Chondrocyte (in vitro differentiated cells): ENCODE measurements around the gene RNF40. TPM values are rescaled to one million over a fixed set of nuclear protein-coding genes. Genes with fewer than 3 reads are reported as not detected.

Experiments used
- DNase-seq: peaks from one replicate; pipeline ENCODE4 v3.0.0; 2021; ENCODE audit warnings: mixed read lengths, low spot score
- H3K27ac Mint-ChIP-seq: one replicate; pipeline ENCODE4 v1.8.0; 2021; ENCODE audit warnings: mild to moderate bottlenecking, moderate library complexity, mixed read lengths; ENCODE audit not compliant: unreplicated experiment
- H3K27me3 Mint-ChIP-seq: 2 replicates; pipeline ENCODE4 v1.8.0; 2021; ENCODE audit warnings: low read depth, mixed read lengths
- H3K36me3 Mint-ChIP-seq: 2 replicates; pipeline ENCODE4 v1.8.0; 2021; ENCODE audit warnings: low read depth, mixed read lengths
- H3K4me1 Mint-ChIP-seq: 2 replicates; pipeline ENCODE4 v1.8.0; 2021; ENCODE audit warnings: low read depth, mild to moderate bottlenecking, mixed read lengths
- H3K4me3 Mint-ChIP-seq: one replicate; pipeline ENCODE4 v1.8.0; 2021; ENCODE audit warnings: mild to moderate bottlenecking, moderate library complexity, mixed read lengths; ENCODE audit not compliant: unreplicated experiment
- H3K9me3 Mint-ChIP-seq: 2 replicates; pipeline ENCODE4 v1.8.0; 2021; ENCODE audit warnings: low read depth, mixed read lengths
- CTCF ChIP-seq: fragments of 200-600 bp; sonication (generic); IDR thresholded peaks from 2 replicates; pipeline ENCODE4 v1.5.0; 2021; ENCODE audit warnings: antibody characterized with exemption, mild to moderate bottlenecking, moderate library complexity
- total RNA-seq: library from RNA; stranded (reverse); gene quantifications from 3 replicates; pipeline ENCODE4 v1.2.1, GENCODE V29; 2021

Gene RNF40
- total RNA-seq, 1 donor from 2014 or later, result 71.1 TPM

GRCh38 chr16:30743716-30744115 is 18.4 kb upstream of the RNF40 start:
- Mint-ChIP-seq H3K27ac (no peak overlapping the region), H3K9me3 (no peaks in the 10 kb centered on the region), H3K4me3 (no peak overlapping the region), H3K36me3 (peaks cover 22% of the 10 kb centered on the region), H3K4me1 (peaks cover 34% of the 10 kb centered on the region), H3K27me3 (no peaks in the 10 kb centered on the region)
- DNase-seq, result no peak
- no peak for TF ChIP-seq CTCF

GRCh38 chr16:30744183-30744582 is 17.9 kb upstream of the RNF40 start:
- H3K4me1 Mint-ChIP-seq, result peaks cover 37% of the 10 kb centered on the region
- no peak overlapping the region for H3K4me3 Mint-ChIP-seq
- H3K27me3 Mint-ChIP-seq, result no peaks in the 10 kb centered on the region
- no peak overlapping the region for H3K27ac Mint-ChIP-seq
- DNase-seq, result no peak
- no peak for TF ChIP-seq CTCF
- H3K9me3 Mint-ChIP-seq, result no peaks in the 10 kb centered on the region
- H3K36me3 Mint-ChIP-seq, result peaks cover 19% of the 10 kb centered on the region

DNA sequence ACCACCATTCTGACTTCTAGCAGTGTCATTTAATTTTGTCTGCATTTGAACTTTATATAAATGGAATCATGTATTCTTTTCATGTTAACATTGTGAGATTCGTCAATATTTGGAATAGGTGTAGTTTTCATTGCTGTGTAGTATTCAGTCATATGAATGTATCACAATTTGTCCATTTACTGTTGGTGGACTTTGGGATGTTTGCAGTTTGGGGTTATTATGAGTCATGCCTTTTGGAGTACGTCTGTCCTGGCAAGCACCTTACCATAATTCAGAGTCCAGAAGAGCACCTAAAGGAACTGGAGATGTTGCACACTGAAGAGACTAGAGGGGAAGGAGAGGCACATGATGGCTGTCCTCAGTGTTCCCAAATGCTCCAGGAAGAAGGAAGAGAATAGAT is 17.0 kb upstream of the RNF40 start:
- no peak for TF ChIP-seq CTCF
- no peaks in the 10 kb centered on the region for H3K27me3 Mint-ChIP-seq
- H3K4me3 Mint-ChIP-seq, result no peak overlapping the region
- no peak for DNase-seq
- peaks cover 18% of the 10 kb centered on the region for H3K36me3 Mint-ChIP-seq
- no peak overlapping the region for H3K27ac Mint-ChIP-seq
- peaks cover 44% of the 10 kb centered on the region for H3K4me1 Mint-ChIP-seq
- no peaks in the 10 kb centered on the region for H3K9me3 Mint-ChIP-seq

GRCh38 chr16:30746638-30747175 is 15.4 kb upstream of the RNF40 start:
- H3K4me1 Mint-ChIP-seq, result peaks cover 30% of the 10 kb centered on the region
- no peaks in the 10 kb centered on the region for H3K9me3 Mint-ChIP-seq
- H3K27ac Mint-ChIP-seq, result peak overlapping the region; percentile 96
- H3K4me3 Mint-ChIP-seq, result no peak overlapping the region
- H3K27me3 Mint-ChIP-seq, result no peaks in the 10 kb centered on the region
- no peak for DNase-seq
- peaks cover 17% of the 10 kb centered on the region for H3K36me3 Mint-ChIP-seq
- no peak for TF ChIP-seq CTCF

- no peak for DNase-seq
- H3K36me3 Mint-ChIP-seq, result peaks cover 11% of the 10 kb centered on the region
- no peak for TF ChIP-seq CTCF
These were observed 14.8 kb upstream of the RNF40 start for GRCh38 chr16:30747331-30747730.

More at GRCh38 chr16:30747331-30747730, 14.8 kb upstream of the RNF40 start:
- peaks cover 25% of the 10 kb centered on the region for H3K4me1 Mint-ChIP-seq
- H3K27me3 Mint-ChIP-seq, result no peaks in the 10 kb centered on the region
- H3K9me3 Mint-ChIP-seq, result no peaks in the 10 kb centered on the region
- H3K27ac Mint-ChIP-seq, result peak overlapping the region; percentile 96
- H3K4me3 Mint-ChIP-seq, result peak overlapping the region; percentile 90
